CD4-positive, alpha-beta T cell treated with Interleukin-12 subunit alpha and Interleukin-12 subunit beta, for 1 hour (primary cell): ENCODE measurements around the gene ZBTB7C.
"Not testable (repeated sequence)": the region's sequence is repeated elsewhere in the genome, so short reads cannot be mapped to it uniquely, and the experiment has no call there.

Experiments used
- DNase-seq: peaks from one replicate; pipeline ENCODE4 v3.0.0-alpha.2; 2020

The ZBTB7C gene

GRCh38 chr18:48293954-48294898 is 115.0 kb downstream of the ZBTB7C start:
- no peak for DNase-seq

- no peak for DNase-seq
Measured at GRCh38 chr18:48292782-48293424, 116.3 kb downstream of the ZBTB7C start.

DNA sequence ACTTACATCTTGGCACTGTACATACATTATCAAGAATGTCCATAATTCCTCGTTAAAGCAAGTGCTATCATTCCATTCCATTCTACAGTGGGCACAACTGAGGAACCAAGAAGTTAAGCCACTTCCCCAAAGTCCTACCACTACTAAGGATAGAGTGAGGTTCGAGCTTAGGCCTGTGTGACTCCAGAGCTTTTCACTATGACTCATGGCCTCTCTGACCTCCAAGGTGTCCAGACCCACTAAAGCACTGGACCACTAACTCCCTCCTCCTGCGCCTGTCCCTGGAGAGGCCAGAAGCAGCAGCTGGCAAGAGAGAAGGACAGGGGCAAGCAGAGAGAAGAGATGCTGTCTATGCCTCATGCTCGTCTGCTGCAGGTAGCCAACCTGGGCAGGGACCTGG is 117.0 kb downstream of the ZBTB7C start:
- no peak for DNase-seq

DNA sequence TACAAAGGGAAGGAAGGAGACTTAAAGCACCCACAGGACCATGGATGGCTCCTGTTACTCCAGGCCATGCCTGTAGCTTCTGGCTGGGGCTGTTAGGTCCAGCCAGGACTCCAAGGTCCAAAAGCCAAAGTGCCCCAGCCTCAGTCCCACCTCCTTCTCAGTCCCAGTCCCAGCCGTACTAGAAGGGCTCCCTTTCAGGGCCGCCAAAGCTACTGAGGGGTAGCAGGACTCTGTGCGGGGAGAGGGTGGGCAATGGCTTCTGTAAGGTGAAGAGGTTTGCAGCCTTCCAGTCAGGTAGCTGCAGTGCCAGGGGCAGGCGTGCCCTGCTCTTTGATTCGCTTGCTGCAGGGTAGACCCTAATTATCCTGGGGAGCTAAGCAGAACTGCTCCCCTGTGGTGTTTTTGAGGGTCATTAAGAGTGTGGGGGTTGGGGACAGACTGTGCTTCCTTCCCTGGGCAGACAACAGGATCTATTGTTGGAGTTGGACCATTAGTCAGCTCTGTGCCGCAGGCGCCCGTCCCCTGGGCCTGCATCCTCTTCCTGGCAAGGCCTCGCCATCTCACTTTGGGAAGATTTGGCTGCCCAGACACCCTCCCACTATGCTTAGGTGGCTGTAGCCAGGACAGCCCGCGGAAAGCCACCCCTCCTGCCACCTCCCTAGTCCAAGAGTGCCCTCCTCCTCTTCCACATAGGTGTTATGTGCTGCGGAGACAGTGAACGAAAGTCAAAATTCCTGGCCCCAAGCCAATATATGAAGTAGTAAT is 118.8 kb downstream of the ZBTB7C start:
- DNase-seq, result no peak

- DNase-seq, result no peak
Measured at GRCh38 chr18:48284743-48285142, 124.4 kb downstream of the ZBTB7C start.

DNA sequence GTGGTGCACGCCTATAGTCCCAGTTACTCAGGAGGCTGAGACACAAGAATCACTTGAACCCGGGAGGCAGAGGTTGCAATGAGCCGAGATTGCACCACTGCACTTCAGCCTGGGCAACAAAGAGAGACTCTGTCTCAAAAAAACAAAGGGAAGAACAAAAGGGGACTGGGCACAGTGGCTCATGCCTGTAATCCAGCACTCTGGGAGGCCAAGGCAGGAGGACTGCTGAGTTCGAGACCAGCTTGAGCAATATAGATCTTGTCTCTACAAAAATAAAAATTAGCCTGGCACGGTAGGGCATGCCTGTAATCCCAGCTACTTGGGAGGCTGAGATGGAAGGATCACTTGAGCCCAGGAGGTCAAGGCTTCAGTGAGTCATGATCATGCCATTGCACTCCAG is 125.2 kb downstream of the ZBTB7C start:
- not testable (repeated sequence) for DNase-seq

DNA sequence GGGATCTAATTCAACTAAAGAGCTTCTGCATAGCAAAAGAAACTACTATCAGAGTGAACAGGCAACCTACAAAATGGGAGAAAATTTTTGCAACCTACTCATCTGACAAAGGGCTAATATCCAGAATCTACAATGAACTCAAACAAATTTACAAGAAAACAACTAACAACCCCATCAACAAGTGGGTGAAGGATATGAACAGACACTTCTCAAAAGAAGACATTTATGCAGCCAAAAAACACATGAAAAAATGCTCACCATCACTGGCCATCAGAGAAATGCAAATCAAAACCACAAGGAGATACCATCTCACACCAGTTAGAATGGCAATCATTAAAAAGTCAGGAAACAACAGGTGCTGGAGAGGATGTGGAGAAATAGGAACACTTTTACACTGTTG is 127.7 kb downstream of the ZBTB7C start:
- DNase-seq, result not testable (repeated sequence)

DNA sequence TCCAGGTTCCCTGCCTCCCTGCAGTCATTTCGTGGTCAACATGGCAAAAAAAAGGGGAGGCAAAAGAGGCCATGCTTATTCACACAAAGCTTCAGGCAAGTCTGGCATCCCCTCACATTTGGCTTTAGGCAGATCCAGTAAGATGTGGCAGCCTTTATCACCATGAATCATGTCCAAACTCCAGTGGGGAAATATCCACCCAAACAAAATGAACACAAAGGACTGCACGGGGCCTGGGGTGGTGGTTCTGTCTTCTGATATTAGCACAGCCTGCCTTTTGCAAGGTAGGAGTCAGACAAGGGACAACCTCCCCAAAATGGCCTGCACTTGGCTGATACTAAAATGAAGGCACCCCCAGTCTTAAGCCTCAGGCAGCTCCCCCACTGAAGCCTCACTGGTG is 129.9 kb downstream of the ZBTB7C start:
- no peak for DNase-seq

GRCh38 chr18:48278081-48278480 is 131.1 kb downstream of the ZBTB7C start:
- no peak for DNase-seq

GRCh38 chr18:48274301-48274700 is 134.9 kb downstream of the ZBTB7C start:
- no peak for DNase-seq

- no peak for DNase-seq
Measured at GRCh38 chr18:48270929-48271328, 138.3 kb downstream of the ZBTB7C start.

GRCh38 chr18:48265328-48265727 is 143.9 kb downstream of the ZBTB7C start:
- DNase-seq, result no peak

DNA sequence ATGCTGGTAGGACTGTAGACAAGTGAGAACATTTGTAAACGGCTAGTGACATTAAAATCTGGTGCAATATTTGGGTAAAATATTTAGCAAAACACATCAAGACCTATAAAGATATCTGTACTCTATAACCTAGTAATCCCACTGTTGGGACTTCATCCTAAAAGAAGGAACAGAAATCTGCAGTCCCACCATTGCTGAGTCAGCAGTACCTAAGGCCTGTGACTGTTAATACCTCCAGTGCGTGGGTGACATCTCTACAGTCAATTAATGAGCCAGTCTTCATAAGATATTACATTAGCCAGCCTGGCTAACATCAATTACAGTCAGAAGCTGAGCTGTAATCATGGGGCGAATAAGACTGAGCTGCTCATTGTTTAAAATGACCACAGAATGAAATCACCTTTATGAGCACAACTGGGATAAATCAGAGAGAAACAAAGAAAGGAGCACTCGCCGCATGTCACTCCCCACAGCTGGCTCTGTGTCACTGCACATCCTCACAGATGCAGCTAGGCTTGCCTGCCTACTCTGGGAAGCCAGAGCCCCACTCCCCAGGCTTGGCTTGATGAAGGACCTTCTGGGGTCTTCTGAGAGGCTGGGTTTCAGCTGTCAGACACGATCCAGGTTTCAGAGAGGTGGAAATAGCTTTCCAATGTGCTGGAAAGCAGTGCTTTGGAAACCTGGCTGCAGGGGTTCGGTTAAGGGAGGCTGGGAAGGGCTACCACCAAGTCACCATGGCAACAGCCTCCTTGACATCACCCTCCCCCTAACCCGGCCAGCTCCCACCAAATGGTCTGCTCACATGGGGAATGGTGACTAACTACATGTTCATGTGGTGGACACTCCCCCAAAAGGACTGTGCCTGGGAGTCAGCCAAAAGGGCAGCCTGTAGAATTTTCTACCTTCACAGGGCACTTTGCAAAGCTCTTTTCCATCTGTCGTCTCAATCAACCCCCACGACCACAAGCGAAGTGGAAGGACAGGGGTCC is 145.0 kb downstream of the ZBTB7C start:
- no peak for DNase-seq

DNA sequence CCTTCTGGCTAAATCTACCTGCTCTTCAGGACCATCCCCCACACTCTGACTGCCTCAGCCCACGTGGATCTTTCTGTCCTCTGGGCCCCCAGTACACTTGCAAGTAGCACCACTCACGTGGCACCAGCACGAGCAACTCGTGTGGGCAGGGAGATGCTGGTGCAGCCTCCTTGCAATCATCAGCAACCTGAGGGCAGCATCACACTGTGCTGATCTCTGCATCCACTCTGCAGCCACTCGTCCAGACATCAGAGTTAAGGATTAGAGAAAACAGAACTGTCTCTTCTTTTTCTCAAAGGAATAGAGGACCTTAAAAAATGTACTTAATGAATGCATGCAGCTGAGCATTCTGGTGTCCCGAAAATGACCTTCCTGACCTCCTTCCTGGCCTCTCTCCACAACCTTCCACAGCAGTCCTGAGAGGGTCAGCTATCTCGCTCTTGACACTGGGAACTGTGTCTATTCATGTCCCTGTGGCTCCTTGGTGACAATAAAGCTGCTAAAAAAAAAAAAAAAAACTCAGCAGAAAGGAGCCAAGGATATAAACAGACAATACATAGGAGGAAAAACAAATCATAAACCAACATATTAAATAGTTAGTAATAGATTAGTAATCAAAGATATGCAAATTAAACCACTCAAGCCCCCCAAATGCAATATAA is 145.9 kb downstream of the ZBTB7C start:
- DNase-seq, result no peak

DNA sequence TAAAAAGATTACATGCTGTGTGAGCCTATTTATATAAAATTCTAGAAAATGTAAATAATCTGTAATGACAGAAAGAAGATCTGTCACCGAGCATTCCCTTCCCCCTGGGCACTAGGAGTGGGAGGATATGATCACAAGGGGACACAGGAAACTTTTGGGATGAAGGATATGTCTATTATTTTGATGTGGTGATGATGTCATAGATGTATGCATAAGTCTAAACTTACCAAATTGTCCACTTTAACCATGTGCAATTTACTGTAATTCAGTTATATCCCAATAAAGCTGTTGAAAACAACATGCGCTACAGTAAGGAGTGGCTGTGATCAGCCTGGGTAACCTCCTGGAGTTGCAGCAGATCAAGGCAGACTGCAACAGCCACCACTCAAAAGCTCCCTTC is 148.9 kb downstream of the ZBTB7C start:
- DNase-seq, result no peak

DNA sequence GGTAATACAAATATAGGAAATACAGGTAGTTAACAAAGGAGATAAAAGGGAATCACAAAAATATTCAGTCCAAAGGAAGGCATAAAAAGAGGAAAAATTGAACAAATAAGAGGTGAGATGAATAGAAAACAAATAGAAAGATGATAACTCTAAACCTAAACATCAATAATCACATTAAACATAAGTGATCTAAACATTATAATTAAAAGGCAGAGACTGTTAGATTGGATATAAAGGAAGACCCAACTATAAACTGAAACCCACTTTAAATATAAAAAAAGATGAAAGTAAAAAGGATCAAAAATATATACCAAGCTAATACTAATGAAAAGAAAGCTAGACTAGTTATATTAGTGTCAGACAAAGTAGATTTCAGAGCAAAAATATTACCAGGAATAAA is 152.3 kb downstream of the ZBTB7C start:
- no peak for DNase-seq

DNA sequence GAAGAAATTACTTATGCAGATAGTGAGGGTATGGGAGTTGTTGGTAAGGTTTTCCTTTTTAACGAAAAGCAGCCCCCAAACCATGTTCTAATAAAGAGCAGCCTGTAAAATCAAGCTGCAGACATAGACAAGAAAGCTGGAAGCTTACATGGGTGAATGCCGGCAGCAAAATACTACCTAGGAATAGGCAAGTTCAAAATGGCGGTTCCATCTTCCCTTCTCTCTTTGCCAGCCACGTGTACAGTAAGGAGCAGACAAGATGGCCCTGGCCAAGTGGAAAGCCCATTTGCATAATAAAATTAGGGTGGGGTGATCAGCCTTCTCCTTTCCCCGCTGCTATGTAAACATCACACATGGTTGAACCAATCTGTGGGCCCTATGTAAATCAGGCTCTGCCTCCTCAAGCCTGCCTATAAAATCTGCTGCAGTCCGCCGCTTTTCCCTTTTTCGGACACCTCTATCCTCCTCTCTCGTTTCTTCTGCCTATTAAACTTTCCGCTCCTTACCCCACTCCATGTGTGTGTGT is 155.0 kb downstream of the ZBTB7C start:
- DNase-seq, result no peak

GRCh38 chr18:48252525-48252924 is 156.7 kb downstream of the ZBTB7C start:
- no peak for DNase-seq

DNA sequence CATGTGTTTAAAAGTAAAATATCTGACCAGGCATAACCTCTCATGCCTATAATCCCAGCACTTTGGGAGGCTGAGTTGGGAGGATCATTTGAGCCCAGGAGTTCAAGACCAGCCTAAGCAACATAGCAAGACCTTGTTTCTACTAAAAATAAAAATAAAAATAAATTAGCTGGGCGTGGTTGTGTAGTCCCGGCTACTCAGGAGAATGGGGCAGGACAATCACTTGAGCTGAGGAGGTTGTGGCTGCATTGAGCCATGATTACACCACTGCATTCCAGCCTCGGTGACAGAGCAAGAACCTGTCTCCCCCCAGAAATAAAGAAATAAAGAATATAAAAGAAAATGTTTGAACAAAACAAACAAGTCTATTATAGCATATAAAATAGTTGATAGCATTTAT is 158.3 kb downstream of the ZBTB7C start:
- no peak for DNase-seq

GRCh38 chr18:48250362-48250907 is 158.7 kb downstream of the ZBTB7C start:
- DNase-seq, result no peak

DNA sequence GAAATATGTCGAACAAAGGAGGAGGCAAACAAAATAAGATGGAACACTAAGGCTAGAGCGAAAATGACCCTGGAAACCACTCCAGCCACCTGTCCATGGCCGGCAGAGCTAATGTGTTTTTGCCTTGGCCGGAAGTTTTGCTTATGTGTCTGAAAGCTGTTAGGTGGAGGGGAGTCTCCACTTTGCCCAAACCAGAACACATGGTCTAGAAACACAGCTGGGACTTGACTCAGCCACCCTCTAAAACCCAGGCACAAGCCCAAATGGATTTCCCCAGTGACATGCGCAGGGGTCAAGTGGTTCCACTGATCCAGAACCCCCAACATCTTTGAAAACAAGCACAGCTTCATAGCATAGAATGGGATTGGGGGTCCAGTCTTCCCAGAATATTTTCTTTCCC is 159.3 kb downstream of the ZBTB7C start:
- DNase-seq, result no peak
